HG03045 (cell line): ENCODE results near the gene LSM7.

Experiments
- ATAC-seq: cut with Tn5 transposase; IDR thresholded peaks from one replicate; pipeline ENCODE4 v1.9.1; 2021; ENCODE audit warnings: mild to moderate bottlenecking, moderate library complexity; ENCODE audit not compliant: unreplicated experiment

LSM7 gene

DNA sequence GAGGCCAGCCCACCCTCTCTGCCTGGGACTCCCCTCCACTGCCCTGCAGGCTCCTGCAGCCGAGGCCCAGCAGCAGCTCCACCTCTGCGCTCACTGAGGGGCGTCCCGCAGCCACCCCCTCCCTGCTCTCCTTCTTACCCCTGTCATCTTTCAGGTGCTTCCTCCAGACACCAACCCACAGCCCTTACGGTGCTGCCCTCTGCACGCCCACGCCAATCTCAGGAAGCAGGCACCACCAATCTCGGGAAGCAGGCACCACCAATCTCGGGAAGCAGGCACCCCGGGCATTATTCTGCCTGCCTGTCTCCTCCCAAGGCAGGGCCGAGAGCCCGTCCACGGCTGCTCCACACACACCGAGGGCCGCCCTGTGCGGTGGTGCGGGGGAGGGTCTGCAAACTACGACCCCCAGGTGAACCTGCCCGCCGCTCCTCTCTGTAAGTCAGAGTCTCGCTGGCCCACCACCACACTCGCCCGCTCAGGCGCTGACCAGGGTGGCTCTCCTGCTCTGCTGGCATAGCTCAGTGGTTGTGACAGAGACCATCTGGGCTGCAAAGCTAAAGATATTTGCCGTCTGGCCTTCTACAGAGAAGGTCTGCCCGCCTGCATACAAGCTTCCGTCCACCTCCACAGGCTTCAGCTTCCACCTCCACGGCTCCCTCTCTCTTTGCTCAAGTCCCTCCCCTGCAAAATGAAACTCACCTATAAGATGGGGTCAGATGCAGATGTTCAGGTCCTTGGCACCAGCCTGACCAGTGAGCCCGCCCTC lies 2.9 kb downstream of the LSM7 start:
- ATAC-seq = no peak

DNA sequence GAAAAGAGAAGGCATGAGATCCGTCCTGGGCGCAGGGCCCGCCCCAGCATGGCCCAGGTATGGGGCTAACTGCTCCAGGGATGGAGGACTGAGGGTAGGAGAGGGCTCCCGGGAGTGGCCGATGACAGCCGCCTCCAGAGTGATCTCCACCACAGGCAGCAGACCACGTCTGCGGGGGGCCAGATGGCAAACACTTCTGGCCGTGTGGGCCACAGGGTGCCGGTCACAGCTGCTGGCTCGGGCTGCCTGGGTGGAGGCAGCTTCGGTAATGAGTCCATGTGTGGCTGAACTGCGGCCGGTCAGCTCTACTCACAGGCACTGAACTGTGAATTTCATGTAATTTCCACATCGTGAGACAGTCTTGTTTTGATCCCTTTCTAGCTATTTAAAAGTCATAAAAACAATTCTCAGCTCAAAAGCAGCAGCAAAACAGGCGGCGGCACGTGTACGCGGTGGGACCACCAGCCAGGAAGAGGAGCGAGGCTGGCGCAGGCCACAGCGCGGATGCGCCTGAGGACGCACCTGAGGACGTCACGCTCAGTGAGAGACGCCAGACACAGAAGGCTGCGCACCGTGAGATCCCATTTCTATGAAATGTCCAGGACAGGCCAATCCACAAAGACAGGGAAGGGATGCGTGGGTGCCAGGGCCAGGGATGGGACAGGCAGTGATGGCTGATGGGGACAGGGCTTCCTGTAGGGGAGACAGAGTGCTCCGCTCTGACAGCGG lies 4.0 kb downstream of the LSM7 start:
- no peak for ATAC-seq

DNA sequence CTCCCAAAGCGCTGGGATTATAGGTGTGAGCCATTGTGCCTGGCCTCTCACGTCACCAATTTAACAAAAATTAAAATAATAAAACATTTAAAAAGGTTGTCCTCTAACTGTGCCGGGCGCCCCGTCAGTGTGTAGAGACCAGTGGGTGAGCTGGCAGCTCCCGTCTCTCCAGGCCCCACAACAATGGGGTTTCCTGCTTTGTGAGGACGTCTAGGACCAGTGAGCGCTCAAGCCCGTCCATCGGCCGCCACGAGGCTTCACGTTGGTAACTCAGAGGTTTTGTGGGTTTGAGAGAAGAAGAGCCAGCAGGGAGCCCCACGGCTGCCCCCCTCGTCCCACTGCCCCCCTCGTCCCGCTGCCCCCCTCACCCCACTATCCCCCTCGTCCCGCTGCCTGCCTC lies 4.7 kb downstream of the LSM7 start:
- ATAC-seq = no peak

DNA sequence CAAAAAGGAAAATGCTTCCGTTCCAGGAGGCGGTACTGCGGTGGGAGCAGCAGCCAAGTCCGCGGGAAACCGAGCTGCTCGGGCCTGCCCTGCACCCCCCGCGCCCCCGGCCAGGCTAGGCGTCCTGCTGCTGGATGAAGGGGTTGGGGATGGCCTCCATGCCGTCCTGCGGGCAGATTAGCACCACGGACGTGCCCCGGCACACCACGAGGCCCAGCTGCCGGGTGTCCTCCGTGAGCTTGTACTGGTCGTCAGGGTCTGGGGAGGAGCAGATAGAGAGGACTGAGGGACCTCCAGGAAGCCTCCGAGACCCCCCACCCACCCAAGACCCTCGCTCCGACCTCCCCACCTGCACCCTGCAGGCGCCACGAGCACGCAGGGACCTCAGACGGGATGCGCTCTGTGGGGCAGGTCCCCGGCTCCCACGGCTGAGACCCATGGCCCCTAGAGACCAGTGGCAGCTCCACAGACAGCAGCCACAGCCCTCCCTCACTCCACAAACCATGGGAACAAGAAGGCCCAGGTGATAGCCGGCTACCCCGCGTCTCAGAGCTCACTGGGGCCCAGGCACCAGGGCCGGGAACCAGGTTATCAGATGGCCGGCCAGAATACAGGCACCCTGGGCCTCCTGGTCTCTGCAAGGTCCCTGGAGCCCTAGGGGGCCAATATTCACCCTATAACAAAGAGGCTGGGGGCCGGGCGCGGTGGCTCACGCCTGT lies 6.7 kb downstream of the LSM7 start:
- no peak for ATAC-seq

DNA sequence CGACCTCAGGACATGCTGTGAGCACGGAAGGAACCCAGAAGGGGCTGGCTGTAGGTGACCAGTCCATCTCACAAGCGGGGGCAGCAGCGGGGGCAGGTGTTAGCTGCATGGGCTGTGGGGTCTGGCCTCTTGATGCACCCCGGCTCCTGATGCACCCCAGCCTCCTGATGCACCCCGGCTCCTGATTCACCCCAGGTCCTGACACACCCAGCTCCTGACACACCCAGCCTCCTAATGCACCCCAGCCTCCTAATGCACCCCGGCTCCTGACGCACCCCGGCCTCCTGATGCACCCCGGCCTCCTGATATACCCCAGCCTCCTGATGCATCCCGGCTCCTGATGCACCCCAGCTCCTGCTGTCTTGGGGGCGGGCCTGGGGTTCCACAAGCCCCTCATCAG lies 7.4 kb downstream of the LSM7 start:
- ATAC-seq = no peak

DNA sequence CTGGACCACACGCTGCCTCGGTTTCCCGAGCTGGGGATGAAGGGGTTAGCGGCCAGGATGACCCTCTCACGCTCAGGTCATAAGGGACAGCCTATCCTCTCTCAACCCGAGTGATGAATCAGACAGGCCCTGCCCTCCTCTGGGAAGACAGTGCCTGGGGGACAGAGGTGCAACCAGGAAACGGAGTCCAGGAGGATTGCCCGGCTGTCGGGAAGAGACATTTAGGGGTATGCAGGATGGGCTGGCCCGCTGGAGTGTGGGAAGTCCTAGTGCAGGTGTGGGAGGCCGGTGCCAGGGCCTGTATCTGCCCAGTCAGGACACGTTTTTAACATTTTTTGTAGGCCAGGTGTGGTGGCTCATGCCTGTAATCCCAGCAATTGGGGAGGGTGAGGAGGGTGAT lies 8.3 kb downstream of the LSM7 start:
- ATAC-seq = no peak

DNA sequence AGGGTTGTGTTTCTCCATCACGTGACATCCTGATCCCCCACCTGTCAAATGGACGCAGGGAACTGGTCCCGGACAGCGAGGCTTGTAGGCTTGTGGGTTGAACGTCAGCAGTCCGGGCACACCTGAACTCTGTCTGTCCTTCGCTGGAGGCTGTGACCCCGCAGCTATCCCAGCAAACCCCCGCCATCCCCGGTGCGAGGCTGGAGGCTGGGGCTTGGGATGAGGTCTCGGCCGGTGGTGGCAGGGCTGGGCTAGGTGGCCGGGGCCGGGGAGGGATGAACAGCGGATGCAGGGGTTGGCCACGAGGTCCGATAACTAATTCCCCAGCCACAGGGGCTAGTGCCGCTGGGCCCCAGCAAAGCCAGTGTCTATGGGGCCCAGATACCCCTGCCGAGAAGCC lies 8.8 kb downstream of the LSM7 start:
- no peak for ATAC-seq

DNA sequence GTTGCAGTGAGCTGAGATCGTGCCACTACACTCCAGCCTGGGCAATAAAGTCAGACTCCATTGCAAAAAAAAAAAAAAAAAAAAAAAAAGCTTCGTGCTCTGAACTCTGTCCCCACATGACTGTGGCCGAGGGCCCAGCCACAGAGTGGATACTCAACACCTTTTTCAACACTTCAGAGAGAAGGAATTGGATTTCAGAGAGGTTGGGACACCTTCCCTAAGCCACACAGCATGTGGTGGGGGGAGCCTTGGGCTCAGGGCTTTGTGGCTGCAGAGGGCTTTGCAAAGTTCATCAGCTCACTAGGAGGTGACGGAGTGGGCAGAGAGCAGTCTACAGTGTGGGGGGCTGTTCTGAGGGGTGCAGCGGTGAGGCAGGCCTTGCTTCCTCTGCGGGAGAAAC lies 9.5 kb downstream of the LSM7 start:
- no peak for ATAC-seq

DNA sequence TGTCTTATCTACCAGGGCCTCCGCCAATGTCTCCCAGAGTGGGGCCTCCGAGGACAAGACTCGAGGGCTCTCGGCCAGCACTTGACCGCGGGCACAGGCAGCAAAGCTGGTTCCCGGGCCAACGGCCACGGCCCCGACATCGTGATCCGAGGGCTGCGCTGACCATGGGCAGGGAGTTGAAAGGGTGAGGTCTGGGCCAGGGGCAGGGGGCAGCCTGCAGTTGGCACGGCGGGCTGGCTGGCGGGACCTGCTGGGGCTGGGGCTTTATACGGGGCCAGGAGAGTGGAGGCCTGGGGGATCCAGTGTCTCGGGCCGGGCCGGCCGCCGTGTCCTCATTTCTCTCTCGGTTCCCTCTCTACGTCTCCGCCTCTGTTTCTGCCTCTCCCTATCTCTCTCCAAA lies 10.6 kb downstream of the LSM7 start:
- no peak for ATAC-seq

DNA sequence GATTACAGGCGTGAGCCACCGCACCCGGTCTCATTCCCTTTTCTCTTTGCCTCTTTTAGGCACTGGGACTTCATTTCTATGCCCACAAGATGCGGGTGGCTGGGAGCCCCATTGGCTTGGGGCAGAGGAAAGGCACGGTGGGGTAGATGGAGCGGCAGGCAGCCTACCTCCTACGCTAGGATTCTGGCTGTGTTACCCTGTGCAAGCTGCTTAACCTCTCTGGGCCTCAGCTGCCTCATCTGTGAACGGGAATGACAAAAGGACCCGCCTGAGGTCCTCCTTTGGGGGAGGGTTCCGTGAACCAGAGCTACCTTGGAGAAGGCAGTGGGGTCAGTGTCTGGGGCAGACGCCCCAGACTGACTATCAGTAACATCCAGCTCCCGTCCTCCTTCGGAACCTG lies 11.1 kb downstream of the LSM7 start:
- ATAC-seq = no peak

DNA sequence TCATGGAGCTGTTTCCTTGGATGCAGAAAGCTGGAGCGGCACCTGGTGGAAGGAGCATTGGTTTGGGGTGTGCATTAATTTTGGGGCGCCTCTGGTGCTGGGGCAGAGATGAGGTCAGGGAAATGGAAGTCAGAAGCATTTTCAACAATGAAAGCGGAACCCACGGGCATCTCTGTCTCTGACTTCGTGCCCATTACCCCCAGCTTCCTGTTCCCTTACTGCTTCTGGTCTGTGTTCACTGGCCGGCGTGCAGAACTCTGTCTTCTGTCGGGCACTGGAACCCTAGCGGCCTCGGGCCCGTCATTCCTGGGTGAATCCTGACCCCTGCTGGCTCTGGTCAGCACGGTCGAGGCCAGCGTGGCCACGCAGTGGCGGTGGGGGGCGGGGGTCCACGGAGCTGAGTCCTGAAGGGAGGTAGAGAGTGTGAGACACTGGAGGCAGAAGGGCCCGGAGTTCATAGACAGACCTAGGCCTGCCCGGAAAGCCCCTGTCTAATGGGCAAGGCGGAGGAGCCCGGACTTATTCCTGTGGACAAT lies 12.5 kb downstream of the LSM7 start:
- no peak for ATAC-seq

DNA sequence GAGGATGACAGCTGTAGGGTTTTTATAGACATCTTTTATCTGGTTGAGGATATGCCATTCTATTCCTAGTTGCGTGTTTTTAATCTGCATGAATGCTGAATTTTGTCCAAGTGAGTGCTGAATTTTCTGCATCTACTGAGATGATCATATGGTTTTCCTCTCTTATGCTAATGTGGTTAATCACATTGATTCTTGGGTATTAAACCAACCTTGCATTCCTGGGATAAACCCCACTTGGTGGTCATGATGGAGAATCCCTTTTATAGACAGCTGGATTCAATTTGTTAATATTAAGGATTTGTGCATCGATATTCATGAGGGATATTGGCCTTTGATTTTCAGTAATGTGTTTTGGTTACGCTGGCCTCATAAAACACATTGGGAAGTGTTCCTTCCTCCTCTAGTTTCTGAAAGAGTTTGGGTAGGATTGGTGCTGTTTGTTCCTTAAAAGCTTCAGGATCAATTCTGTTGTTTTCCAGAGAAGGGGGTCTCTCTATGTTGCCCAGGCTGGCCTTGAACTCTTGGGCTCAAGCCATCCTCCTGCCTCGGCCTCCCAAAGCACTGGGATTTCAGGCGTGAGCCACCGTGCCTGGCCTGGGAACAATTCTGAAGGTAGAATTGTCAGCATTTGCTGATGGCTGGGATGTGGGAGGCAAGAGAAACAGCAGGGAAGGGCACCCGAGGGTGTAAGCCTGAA lies 13.1 kb downstream of the LSM7 start:
- no peak for ATAC-seq

DNA sequence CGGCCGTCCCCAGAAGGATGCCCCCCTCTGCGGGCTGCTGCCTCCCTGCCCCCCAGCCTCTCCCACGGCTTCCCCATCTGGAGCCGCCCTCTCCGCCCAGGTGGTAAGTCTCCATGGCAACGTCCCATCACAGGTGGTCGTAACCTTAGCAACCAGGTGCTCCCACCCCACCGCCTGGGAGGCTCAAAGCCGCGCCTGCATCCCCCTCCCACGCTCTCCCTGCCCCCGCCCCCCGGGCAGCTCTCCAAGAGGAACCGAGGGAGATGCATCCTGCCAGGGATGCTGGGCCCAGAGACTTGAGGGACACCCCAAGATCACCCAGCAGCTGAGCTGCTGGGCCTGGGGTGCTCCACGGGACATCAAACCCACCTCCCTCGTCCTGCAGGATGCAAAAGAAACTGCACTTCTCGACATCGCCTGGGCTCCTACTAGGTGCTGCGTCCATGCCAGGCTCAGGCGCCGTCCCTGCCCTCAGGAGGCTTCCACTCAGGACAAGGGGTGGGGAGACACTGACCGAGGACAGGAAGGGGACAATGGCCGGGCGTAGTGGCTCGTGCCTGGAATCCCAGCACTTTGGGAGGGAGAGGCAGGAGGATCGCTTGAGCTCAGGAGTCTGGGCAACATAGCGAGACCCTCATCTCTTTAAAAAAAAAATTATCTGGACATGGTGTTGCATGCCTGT lies 15.4 kb downstream of the LSM7 start:
- no peak for ATAC-seq

DNA sequence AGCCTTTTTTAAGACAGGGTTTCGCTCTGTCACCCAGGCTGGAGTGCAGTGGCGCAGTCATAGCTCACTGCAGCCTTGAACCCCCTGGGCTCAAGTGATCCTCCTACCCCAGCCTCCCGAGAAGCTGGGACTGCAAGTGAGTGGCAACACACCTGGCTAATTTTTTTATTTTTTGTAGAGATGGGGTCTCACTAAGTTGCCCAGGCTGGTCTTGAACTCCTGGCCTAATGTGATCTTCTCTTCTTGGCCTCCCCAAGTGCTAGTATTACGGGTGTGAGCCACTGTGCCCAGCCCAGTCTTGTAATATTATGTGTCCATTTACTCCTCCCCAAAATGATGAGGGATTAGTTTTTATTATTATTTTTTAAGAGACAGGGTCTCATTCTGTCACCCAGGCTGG lies 17.3 kb downstream of the LSM7 start:
- ATAC-seq = no peak

DNA sequence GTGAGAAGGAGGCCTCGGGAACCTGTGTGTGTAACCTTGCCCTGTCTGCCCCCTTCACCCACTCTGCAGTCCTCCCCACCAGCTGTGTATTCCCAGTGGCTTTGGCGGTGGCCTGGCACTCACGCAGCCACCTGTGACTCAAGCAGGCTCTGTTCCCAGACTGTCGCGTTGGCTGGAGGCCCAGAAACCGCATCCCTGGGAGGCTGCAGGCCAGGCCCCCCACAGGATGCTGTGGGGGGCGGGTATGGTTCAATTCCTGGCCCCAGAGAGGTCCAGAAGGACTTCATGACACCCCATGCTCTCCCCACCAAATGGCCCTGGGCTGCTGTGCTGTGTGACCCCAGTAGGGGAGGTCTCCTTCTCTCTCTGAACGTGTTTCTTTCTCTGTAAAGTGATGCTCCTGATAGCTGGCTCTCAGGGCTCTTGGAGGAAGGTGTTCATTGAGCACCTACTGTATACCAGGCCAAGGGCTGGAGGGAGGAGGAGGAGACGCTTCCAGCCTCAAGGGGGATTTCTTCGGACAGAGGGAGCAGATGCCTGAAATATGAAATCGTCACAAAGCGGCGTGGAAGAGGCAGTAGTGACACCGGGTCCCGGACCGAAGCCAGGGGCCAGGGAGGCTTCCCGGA lies 18.5 kb downstream of the LSM7 start:
- no peak for ATAC-seq

DNA sequence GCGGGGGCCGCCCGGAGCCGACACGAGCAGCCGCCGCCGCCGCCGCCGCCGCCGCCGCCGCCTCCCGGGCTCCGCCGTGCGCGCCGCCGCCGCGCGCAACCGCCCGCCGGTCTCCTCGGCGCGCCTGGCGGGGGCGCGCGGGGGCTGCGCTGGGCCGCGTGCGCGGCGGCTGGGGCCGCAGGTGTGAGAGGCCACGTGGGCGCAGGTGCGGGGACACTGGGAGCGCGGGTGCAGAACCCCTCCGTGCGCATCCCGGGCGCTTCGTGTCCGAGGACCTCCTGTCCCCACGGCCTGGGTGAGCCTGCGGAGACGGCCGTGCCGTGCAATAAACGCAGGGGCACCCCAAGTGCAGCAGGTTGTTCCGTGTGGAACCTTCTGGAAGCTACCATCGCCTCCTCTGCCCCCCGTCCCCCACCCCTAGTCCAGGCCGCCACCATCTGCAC lies 20.3 kb downstream of the LSM7 start, which contains the start of gene LINGO3:
Gene LINGO3, minus strand, starts transcription at position 41 of the 443 bp plus-strand sequence. CDS start 16,378 bp downstream, outside the sequence.
- no peak for ATAC-seq

DNA sequence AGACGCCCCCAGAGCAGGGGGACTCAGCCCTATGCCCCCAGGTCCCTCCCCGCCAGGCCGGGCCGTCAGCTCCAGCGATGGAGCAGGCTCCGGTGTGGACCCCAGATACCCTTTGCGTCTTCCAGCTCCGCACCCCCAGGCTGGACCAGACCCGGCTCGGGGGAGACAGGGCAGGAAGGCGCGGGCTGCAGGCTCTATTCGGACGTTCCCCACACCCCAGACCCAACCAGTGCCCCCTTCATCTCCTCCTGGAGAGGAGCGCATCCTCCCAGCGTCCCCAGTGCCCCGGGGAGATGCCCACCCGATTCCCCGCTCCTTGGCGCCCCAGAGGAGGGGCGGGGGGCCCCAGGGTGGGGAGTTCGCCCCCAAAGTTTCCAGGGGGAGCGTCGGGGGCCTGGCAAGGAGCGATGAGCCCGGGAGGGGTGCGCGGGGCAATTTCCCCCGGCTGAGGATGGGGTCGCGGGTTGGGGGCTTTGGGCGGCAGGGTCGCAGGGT lies 20.8 kb downstream of the LSM7 start:
- ATAC-seq = no peak

DNA sequence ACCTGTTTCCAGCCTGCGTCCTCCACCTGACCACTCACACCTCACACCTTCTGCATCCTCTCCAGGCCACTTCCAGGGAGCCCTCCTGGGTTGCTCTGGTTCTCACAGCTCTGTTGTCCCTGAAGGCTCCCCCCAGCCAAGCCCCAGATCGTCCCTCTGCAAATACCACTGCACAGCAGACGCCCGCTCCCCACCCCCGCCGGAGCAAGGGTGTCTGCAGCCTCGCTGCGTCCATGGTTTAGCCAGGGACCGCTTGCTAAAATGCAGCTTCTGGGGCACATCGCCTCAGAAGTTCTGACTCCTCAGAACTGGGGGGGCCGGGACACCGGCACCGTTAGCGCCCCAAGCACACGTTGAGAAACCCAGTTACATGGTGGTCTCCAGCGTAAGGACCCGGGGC lies 21.4 kb downstream of the LSM7 start:
- no peak for ATAC-seq

DNA sequence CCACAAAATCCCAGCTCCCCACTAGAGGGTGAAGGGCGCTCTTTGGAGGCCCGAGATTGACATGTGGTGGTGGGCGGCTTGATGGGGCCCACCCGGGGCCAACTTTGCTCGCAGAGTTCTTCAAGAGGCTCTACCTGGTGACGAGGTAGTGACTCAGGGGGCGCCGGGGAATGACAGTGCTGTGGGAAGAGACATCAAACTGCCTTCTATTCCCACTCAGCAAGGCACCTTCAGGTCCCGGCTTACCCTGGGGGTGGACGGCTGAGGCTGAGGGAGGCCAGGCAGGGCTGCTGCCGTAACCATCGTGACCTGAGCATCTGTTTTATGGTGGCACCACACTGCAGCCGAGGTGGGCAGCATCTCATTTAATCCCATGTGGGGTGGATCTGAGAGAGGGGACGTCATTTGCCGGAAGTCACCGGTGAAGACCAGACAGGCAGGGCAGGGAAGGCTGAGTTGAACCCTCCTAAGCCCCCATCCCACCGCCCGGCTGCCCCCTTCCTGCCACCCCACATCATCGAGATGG lies 22.0 kb downstream of the LSM7 start:
- no peak for ATAC-seq
